B cell (primary cell): ENCODE data around the gene WWC1. TPM values are rescaled to one million over a fixed set of nuclear protein-coding genes. Genes with fewer than 3 reads are reported as not detected.

Experiments used
- ATAC-seq: fragments of 200-7000 bp; cut with Tn5 transposase; one replicate; pipeline ENCODE4 v1.10.0; 2021; ENCODE audit warnings: low read depth, mild to moderate bottlenecking, moderate number of reproducible peaks, moderate library complexity
- CTCF ChIA-PET: fragments of 350-600 bp; sonication (Branson Sonifier 250); formaldehyde crosslinking; loops from one replicate; lab custom pipeline; 2021; ENCODE audit warnings: antibody characterized with exemption, inconsistent platforms; lab: Charles Lee
- POLR2A ChIA-PET: fragments of 350-600 bp; sonication (Branson Sonifier 250); formaldehyde crosslinking; loops from one replicate; lab custom pipeline; 2021; ENCODE audit warnings: antibody characterized with exemption; lab: Charles Lee
- DNase-seq: peaks from one replicate; pipeline ENCODE4 v3.0.0; 2013
- H2AFZ ChIP-seq: 2 replicates; pipeline ENCODE4 v1.6.1; 2012; ENCODE audit warnings: mild to moderate bottlenecking, low read depth, low read length; ENCODE audit not compliant: insufficient read depth, poor library complexity, severe bottlenecking
- H3K27ac ChIP-seq, 2 donors: 1 replicate in 1 of 2; 2 replicates in 1 of 2; pipeline ENCODE4 v1.5.1; 2012 to 2013; ENCODE audit warnings: low read length in 2 of 2, mild to moderate bottlenecking in 2 of 2, moderate library complexity in 1 of 2
- H3K27me3 ChIP-seq, 4 experiments: fragments of 200-600 bp in 1 of 4; sonication (generic) in 1 of 4; replicated peaks in 1 of 4; 1 replicate in 2 of 4; 2 replicates in 2 of 4; pipeline versions ENCODE4 v1.6.1 to v1.7.0; 2013 to 2016; ENCODE audit warnings: low read length in 3 of 4, mild to moderate bottlenecking in 2 of 4, mixed read lengths in 1 of 4, moderate library complexity in 1 of 4; ENCODE audit not compliant: insufficient read depth in 4 of 4, control insufficient read depth in 3 of 4; ENCODE audit errors: control extremely low read depth in 1 of 4
- H3K36me3 ChIP-seq, 2 experiments: replicated peaks in 1 of 2; 1 replicate in 1 of 2; 2 replicates in 1 of 2; pipeline versions ENCODE4 v1.6.1 to v1.7.1; 2013; ENCODE audit warnings: low read length in 1 of 2; ENCODE audit not compliant: insufficient read depth in 2 of 2, control insufficient read depth in 1 of 2; ENCODE audit errors: control extremely low read depth in 1 of 2, extremely low read depth in 1 of 2
- H3K4me1 ChIP-seq, 2 donors: fragments of 200-600 bp in 1 of 2; sonication (generic) in 1 of 2; 1 replicate in 1 of 2; 2 replicates in 1 of 2; pipeline versions ENCODE4 v1.5.1 to v1.6.1; 2013 to 2017; ENCODE audit warnings: low read length in 2 of 2; ENCODE audit not compliant: control insufficient read depth in 2 of 2, insufficient read depth in 2 of 2
- H3K4me2 ChIP-seq: replicated peaks from 2 replicates; pipeline ENCODE3; 2012; ENCODE audit warnings: mild to moderate bottlenecking, low read depth, low read length; ENCODE audit not compliant: poor library complexity, severe bottlenecking
- H3K4me3 ChIP-seq, 5 experiments: fragments of 200-600 bp in 1 of 5; sonication (generic) in 1 of 5; 1 replicate in 3 of 5; 2 replicates in 2 of 5; pipeline versions ENCODE4 v1.5.1 to v1.7.0; 2011 to 2016; ENCODE audit warnings: low read length in 4 of 5, mild to moderate bottlenecking in 4 of 5, low read depth in 2 of 5, control low read depth in 1 of 5, moderate library complexity in 1 of 5; ENCODE audit not compliant: insufficient read depth in 1 of 5; ENCODE audit errors: control extremely low read depth in 1 of 5, extremely low read depth in 1 of 5
- H3K79me2 ChIP-seq: fragments of 200-600 bp; sonication (generic); one replicate; pipeline ENCODE4 v1.6.0; 2016; ENCODE audit warnings: low read length; ENCODE audit not compliant: control insufficient read depth, insufficient read depth
- H3K9ac ChIP-seq: fragments of 200-600 bp; sonication (generic); 2 replicates; pipeline ENCODE4 v1.6.1; 2017; ENCODE audit warnings: mild to moderate bottlenecking, low read length, moderate library complexity
- H3K9me3 ChIP-seq, 3 donors: one replicate each; pipeline versions ENCODE4 v1.6.1 to v1.7.1; 2013; ENCODE audit warnings: low read length in 2 of 3; ENCODE audit not compliant: control insufficient read depth in 2 of 3, insufficient read depth in 1 of 3; ENCODE audit errors: control extremely low read depth in 1 of 3
- H4K20me1 ChIP-seq: 2 replicates; pipeline ENCODE4 v1.6.0; 2012; ENCODE audit warnings: mild to moderate bottlenecking, low read length; ENCODE audit not compliant: insufficient read depth, control insufficient read depth, poor library complexity, severe bottlenecking
- H3K27ac Mint-ChIP-seq: one replicate; pipeline ENCODE4 v1.8.0; 2021; ENCODE audit warnings: mixed read lengths
- H3K27me3 Mint-ChIP-seq: one replicate; pipeline ENCODE4 v1.8.0; 2021; ENCODE audit warnings: mixed read lengths
- H3K4me1 Mint-ChIP-seq: one replicate; pipeline ENCODE4 v1.8.0; 2021; ENCODE audit warnings: mixed read lengths
- H3K4me3 Mint-ChIP-seq: one replicate; pipeline ENCODE4 v1.8.0; 2021; ENCODE audit warnings: mixed read lengths
- H3K9me3 Mint-ChIP-seq: one replicate; pipeline ENCODE4 v1.8.0; 2022; ENCODE audit warnings: mixed read lengths; ENCODE audit not compliant: insufficient read depth
- CTCF ChIP-seq: fragments of 200-600 bp; IDR thresholded peaks from one replicate; pipeline ENCODE4 v1.8.0; 2022; ENCODE audit warnings: antibody characterized with exemption, mild to moderate bottlenecking
- EZH2 ChIP-seq: IDR thresholded peaks from 2 replicates; pipeline ENCODE4 v1.6.1; 2012; ENCODE audit warnings: borderline replicate concordance, low read depth, mild to moderate bottlenecking, moderate library complexity, low read length; ENCODE audit not compliant: insufficient read depth, poor library complexity, severe bottlenecking
- WGBS: methylation state at CpG from one replicate; pipeline ENCODE4 v1.1.5; 2013; ENCODE audit warnings: missing lambda C conversion rate; ENCODE audit not compliant: insufficient coverage; 5-methylcytosine and 5-hydroxymethylcytosine counted together
- intact Hi-C: fragments of 100-400 bp; cut with micrococcal nuclease; formaldehyde crosslinking; loops from one replicate; pipeline ENCODE4 v1.10.0; 2022
- polyA plus RNA-seq: library from polyadenylated mRNA; depleted of rRNA; stranded (reverse); fragments of >200 nt; gene quantifications from 2 replicates; pipeline ENCODE4 v1.2.3, GENCODE V29; 2012
- total RNA-seq, 2 donors: library from RNA; stranded (reverse); fragments of 120-200 nt in 1 of 2; gene quantifications; 1 replicate in 1 of 2; 2 replicates in 1 of 2; pipeline versions ENCODE4 v1.2.3 to v1.2.4, GENCODE V29; 2013 to 2022

Gene WWC1
- total and polyA plus RNA-seq, 2 donors (not counting 1 experiment from before 2014, with no cell fraction given) = 1.5 to 2.0 TPM

GRCh38 chr5:168270476-168270875, 21.0 kb upstream of the WWC1 start:
- WGBS = 94% methylated on average over 2 of the region's 3 CpGs
- no peak overlapping the region for H3K9ac ChIP-seq
- H3K79me2 ChIP-seq = no peaks in the 10 kb centered on the region
- peaks cover 0 to 8% (median 2%) of the 10 kb centered on the region in 4 experiments for H3K27me3 ChIP-seq
- ChIA-PET POLR2A (no interaction called here), CTCF (interaction anchor here (0.5 to 1.1 kb wide), 4 partner anchors 10 to 1310 kb away, joined by 3 to 4 read pairs (median 3); no protein-coding TSS in a partner anchor)
- H3K4me2 ChIP-seq = no peak overlapping the region
- Mint-ChIP-seq H3K9me3 (no peaks in the 10 kb centered on the region), H3K4me1 (peaks cover 14% of the 10 kb centered on the region), H3K27ac (no peak overlapping the region), H3K27me3 (peaks cover 34% of the 10 kb centered on the region), H3K4me3 (no peak overlapping the region)
- no peak overlapping the region for H3K4me3 ChIP-seq
- no peak overlapping the region for H3K27ac ChIP-seq
- TF ChIP-seq EZH2 (no peak), CTCF (no peak)
- H4K20me1 ChIP-seq = no peaks in the 10 kb centered on the region
- H2AFZ ChIP-seq = no peak overlapping the region
- intact Hi-C loops = no loop called here
- peaks cover 8% of the 10 kb centered on the region in 2 donors for H3K4me1 ChIP-seq
- no peak for DNase-seq
- H3K36me3 ChIP-seq = no peaks in the 10 kb centered on the region
- peaks cover 0 to 3% (median 0%) of the 10 kb centered on the region in 3 donors for H3K9me3 ChIP-seq
- no peak for ATAC-seq

DNA sequence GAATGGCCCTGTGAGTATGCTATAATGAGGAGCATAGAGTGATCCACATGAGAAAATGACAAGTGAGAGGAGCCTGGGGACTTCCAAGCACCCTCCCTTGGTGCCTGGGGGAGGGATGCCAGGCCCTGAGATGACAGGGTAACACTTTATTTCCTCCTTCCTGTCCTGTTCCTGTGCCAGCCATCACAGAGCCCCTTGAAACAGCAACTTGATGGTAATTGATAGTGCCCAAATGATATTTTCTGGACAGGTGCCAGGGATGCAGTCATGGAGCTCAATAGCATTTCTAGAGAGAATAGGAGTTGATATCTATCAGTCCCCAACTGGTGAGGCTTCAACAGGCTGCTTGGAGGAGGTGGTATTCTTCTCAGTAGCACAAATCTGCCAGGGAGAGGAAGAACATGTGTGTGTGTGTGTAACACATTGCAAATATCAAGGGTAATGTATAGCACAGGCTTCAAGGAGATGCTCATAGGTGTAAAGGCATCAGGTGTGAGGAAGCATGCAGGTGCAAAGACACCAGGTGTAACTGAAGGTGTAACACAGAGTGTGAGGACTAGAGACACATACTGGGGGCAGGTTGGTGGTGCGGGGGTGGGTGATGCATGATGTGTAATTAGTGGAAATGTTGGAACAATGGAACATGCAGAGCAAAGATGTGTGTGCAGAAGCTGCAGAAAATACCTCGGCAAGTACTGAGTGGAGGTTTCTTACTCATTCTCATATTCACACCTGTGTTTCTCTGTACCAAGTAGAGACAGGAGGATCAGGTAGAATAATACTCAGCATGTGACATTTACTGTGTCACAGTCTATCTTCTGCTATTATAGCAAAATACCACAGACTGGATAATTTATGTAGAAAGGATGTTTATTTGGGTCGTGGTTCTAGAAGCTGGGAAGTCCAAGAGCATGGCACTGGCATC, 18.1 kb upstream of the WWC1 start:
- WGBS = 100% methylated on average over 1 of the region's 3 CpGs
- Histone ChIP-seq H3K36me3 (no peaks in the 10 kb centered on the region), H3K27me3 (peaks cover 0 to 8% (median 2%) of the 10 kb centered on the region in 4 experiments), H2AFZ (no peak overlapping the region), H3K27ac (no peak overlapping the region), H3K9me3 (no peaks in the 10 kb centered on the region), H3K4me1 (peaks cover 8% of the 10 kb centered on the region in 2 donors), H3K4me3 (no peak overlapping the region), H3K4me2 (no peak overlapping the region), H3K9ac (no peak overlapping the region), H4K20me1 (no peaks in the 10 kb centered on the region), H3K79me2 (no peaks in the 10 kb centered on the region)
- H3K27me3 Mint-ChIP-seq = peaks cover 33% of the 10 kb centered on the region
- intact Hi-C loops = no loop called here
- H3K27ac Mint-ChIP-seq = no peak overlapping the region
- POLR2A ChIA-PET = no interaction called here
- ATAC-seq = no peak
- DNase-seq = no peak
- TF ChIP-seq EZH2 = no peak
- no peak for TF ChIP-seq CTCF
- peaks cover 14% of the 10 kb centered on the region for H3K4me1 Mint-ChIP-seq
- CTCF ChIA-PET = no interaction called here
- H3K9me3 Mint-ChIP-seq = no peaks in the 10 kb centered on the region
- H3K4me3 Mint-ChIP-seq = no peak overlapping the region
